Measurements from ENCODE around the gene CTNNBIP1.

Gene CTNNBIP1

DNA sequence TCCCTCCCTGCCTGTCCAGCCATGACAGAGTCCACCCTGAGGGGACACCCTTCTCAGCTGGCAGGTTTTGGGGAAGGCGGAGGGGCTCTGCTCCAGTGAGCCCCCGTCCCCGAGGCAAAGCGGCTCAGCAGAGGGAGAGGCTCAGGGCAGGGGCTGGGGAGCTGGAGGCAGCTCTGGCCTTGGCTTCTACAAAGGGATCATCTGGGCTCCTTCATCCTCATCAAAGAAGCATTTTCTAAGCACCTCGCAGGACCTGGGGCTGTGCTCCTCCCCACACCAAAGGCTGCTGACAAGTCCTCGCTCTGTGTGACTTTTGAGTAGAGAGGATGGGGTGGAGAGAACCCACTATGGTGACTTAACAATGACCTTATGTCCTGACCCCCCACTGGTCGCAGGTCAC lies 65.3 kb downstream of the CTNNBIP1 start:
- H3K36me3 ChIP-seq (ENCODE audit: control insufficient read depth in 2 of 2, insufficient read depth in 2 of 2, low read length in 2 of 2) = no peaks in the 10 kb centered on the region
- no peak overlapping the region for H3K9ac ChIP-seq (ENCODE audit: low read length in 2 of 2)
- H3K27me3 ChIP-seq (ENCODE audit: control insufficient read depth in 1 of 2, insufficient read depth in 2 of 2, low read length in 2 of 2) = no peaks in the 10 kb centered on the region
- H3K9me3 ChIP-seq (ENCODE audit: control insufficient read depth in 2 of 2, low read length in 2 of 2) = peaks cover 0 to 3% of the 10 kb centered on the region in 2 donors
- no peak overlapping the region for H3K4me3 ChIP-seq (ENCODE audit: low read length in 2 of 2)
- peaks cover 15% of the 10 kb centered on the region for H3K4me1 ChIP-seq (ENCODE audit: control insufficient read depth, insufficient read depth, low read length)
- no peak overlapping the region for H3K27ac ChIP-seq (ENCODE audit: low read length)

GRCh38 chr1:9844106-9844505 lies 66.0 kb downstream of the CTNNBIP1 start:
- Histone ChIP-seq H3K27ac (ENCODE audit: low read length) (no peak overlapping the region), H3K27me3 (ENCODE audit: control insufficient read depth in 1 of 2, insufficient read depth in 2 of 2, low read length in 2 of 2) (no peaks in the 10 kb centered on the region), H3K9me3 (ENCODE audit: control insufficient read depth in 2 of 2, low read length in 2 of 2) (peaks cover 0 to 3% of the 10 kb centered on the region in 2 donors), H3K4me1 (ENCODE audit: control insufficient read depth, insufficient read depth, low read length) (peaks cover 15% of the 10 kb centered on the region), H3K9ac (ENCODE audit: low read length in 2 of 2) (no peak overlapping the region), H3K36me3 (ENCODE audit: control insufficient read depth in 2 of 2, insufficient read depth in 2 of 2, low read length in 2 of 2) (no peaks in the 10 kb centered on the region), H3K4me3 (ENCODE audit: low read length in 2 of 2) (no peak overlapping the region)

DNA sequence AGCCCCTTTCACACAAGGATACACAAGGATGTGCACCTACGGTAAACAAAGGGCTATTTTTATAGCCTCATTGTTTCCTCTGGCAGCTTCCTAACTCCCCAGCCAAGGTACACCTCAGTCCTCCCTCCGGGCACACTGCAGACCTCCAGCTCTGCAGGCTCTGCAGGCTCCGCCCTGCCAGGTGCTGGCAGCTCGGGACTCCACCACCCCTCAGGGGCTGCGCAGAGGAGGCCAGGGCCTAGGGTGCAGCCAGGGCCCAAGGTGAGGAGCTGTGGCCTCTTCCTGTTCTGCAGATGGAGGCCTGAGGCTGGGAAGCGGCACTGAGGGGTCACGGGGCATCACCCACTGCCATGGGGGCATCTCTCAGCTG lies 66.5 kb downstream of the CTNNBIP1 start:
- Histone ChIP-seq H3K27ac (ENCODE audit: low read length) (no peak overlapping the region), H3K9ac (ENCODE audit: low read length in 2 of 2) (no peak overlapping the region), H3K36me3 (ENCODE audit: control insufficient read depth in 2 of 2, insufficient read depth in 2 of 2, low read length in 2 of 2) (no peaks in the 10 kb centered on the region), H3K4me3 (ENCODE audit: low read length in 2 of 2) (no peak overlapping the region), H3K4me1 (ENCODE audit: control insufficient read depth, insufficient read depth, low read length) (peaks cover 15% of the 10 kb centered on the region), H3K27me3 (ENCODE audit: control insufficient read depth in 1 of 2, insufficient read depth in 2 of 2, low read length in 2 of 2) (no peaks in the 10 kb centered on the region), H3K9me3 (ENCODE audit: control insufficient read depth in 2 of 2, low read length in 2 of 2) (peaks cover 0 to 3% of the 10 kb centered on the region in 2 donors)

DNA sequence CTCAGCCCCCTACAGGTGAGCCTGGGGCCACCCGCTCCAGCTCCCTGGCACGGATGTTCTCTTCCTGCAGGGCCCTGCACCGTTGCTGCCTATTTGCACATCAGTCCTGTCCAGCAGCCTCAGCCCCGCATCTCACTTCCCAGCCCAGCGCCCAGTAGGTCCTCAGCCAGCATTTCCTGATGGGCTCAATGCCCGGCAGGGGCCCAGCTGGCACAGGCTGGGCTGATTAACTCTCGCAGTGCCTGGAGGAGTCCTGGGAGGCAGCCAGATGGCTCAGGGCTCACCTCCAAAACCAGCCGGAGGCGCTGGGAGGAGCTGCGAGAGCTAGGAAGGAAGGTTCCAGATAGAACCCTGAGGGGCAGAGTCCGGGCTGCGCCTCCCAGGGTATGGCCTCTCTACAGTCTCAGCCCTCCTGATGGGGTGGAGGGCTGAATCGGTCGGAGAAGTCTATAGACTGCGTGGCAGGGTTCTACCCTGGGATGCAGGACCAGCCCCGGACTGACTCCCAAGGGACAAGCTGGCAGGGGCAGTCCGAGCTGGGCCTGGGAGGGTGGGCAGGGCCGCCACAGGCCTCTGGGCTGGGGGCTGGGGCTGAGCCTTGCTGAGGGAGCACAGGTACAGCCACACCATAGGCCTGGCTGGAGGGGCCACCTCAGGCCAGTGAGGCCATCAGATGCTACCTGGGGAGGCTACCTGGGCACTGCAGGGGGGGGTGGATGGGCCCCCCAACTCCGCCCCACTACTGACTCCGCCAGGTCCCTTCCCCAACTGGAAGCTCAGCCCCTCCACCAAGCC lies 67.1 kb downstream of the CTNNBIP1 start:
- Histone ChIP-seq H3K4me1 (ENCODE audit: control insufficient read depth, insufficient read depth, low read length) (peaks cover 15% of the 10 kb centered on the region), H3K27ac (ENCODE audit: low read length) (no peak overlapping the region), H3K9ac (ENCODE audit: low read length in 2 of 2) (no peak overlapping the region)

GRCh38 chr1:9842073-9842711 lies 67.9 kb downstream of the CTNNBIP1 start:
- H3K36me3 ChIP-seq (ENCODE audit: control insufficient read depth in 2 of 2, insufficient read depth in 2 of 2, low read length in 2 of 2) = no peaks in the 10 kb centered on the region
- H3K27ac ChIP-seq (ENCODE audit: low read length) = no peak overlapping the region
- H3K4me3 ChIP-seq (ENCODE audit: low read length in 2 of 2) = no peak overlapping the region
- peaks cover 0 to 3% of the 10 kb centered on the region in 2 donors for H3K9me3 ChIP-seq (ENCODE audit: control insufficient read depth in 2 of 2, low read length in 2 of 2)
- H3K4me1 ChIP-seq (ENCODE audit: control insufficient read depth, insufficient read depth, low read length) = peaks cover 15% of the 10 kb centered on the region
- no peak overlapping the region for H3K9ac ChIP-seq (ENCODE audit: low read length in 2 of 2)
- H3K27me3 ChIP-seq (ENCODE audit: control insufficient read depth in 1 of 2, insufficient read depth in 2 of 2, low read length in 2 of 2) = no peaks in the 10 kb centered on the region

More for the DNA sequence above, 67.1 kb downstream of the CTNNBIP1 start:
- H3K9me3 ChIP-seq (ENCODE audit: control insufficient read depth in 2 of 2, low read length in 2 of 2) = peaks cover 0 to 3% of the 10 kb centered on the region in 2 donors
- H3K27me3 ChIP-seq (ENCODE audit: control insufficient read depth in 1 of 2, insufficient read depth in 2 of 2, low read length in 2 of 2) = no peaks in the 10 kb centered on the region
- no peaks in the 10 kb centered on the region for H3K36me3 ChIP-seq (ENCODE audit: control insufficient read depth in 2 of 2, insufficient read depth in 2 of 2, low read length in 2 of 2)
- H3K4me3 ChIP-seq (ENCODE audit: low read length in 2 of 2) = no peak overlapping the region

DNA sequence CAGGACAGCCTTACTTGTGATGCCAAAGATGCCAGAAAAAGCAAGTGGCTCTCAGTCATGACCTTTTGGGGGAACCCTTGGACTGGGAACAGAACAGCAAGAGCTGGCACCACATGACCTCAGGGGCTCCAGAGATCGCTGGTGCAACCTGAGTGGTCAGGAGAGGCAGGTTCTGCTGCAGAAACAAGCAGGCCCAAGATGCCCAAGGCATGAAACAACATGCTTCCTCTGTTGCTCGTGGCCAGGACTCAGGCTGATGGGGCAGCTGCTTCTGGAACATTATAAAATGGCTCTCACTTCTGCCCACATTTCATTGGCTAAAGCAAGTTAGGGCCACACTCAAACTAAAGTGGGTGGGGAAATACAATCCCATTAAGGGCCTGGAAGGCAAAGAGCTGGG lies 68.6 kb downstream of the CTNNBIP1 start:
- Histone ChIP-seq H3K36me3 (ENCODE audit: control insufficient read depth in 2 of 2, insufficient read depth in 2 of 2, low read length in 2 of 2) (no peaks in the 10 kb centered on the region), H3K9me3 (ENCODE audit: control insufficient read depth in 2 of 2, low read length in 2 of 2) (peaks cover 0 to 3% of the 10 kb centered on the region in 2 donors), H3K4me1 (ENCODE audit: control insufficient read depth, insufficient read depth, low read length) (peaks cover 19% of the 10 kb centered on the region), H3K27me3 (ENCODE audit: control insufficient read depth in 1 of 2, insufficient read depth in 2 of 2, low read length in 2 of 2) (no peaks in the 10 kb centered on the region), H3K4me3 (ENCODE audit: low read length in 2 of 2) (no peak overlapping the region), H3K27ac (ENCODE audit: low read length) (no peak overlapping the region), H3K9ac (ENCODE audit: low read length in 2 of 2) (no peak overlapping the region)

GRCh38 chr1:9840176-9840575 lies 69.9 kb downstream of the CTNNBIP1 start:
- Histone ChIP-seq H3K9me3 (ENCODE audit: control insufficient read depth in 2 of 2, low read length in 2 of 2) (peaks cover 0 to 3% of the 10 kb centered on the region in 2 donors), H3K9ac (ENCODE audit: low read length in 2 of 2) (no peak overlapping the region), H3K36me3 (ENCODE audit: control insufficient read depth in 2 of 2, insufficient read depth in 2 of 2, low read length in 2 of 2) (no peaks in the 10 kb centered on the region), H3K27ac (ENCODE audit: low read length) (no peak overlapping the region), H3K4me3 (ENCODE audit: low read length in 2 of 2) (no peak overlapping the region), H3K27me3 (ENCODE audit: control insufficient read depth in 1 of 2, insufficient read depth in 2 of 2, low read length in 2 of 2) (no peaks in the 10 kb centered on the region), H3K4me1 (ENCODE audit: control insufficient read depth, insufficient read depth, low read length) (peaks cover 32% of the 10 kb centered on the region)

DNA sequence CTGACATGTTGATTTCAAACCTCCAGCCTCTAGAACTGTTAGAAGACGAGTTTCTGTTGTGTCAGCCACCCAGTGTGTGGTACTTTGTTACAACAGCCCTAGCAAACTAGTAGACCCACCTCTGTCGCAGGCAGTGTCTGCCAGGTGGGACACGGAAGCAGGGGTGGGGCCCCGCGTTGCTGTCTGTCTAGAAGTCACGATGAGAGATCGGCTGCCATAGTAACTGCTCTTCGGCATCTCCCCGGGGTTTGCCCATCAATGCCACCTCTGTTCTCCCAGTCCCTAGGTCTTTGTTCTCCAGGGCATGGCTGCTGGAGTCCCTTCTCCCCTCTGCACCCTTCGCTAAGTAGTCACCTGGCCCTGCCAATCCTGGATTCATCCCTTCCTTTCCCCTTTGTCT lies 71.1 kb downstream of the CTNNBIP1 start:
- Histone ChIP-seq H3K27ac (ENCODE audit: low read length) (no peak overlapping the region), H3K27me3 (ENCODE audit: control insufficient read depth in 1 of 2, insufficient read depth in 2 of 2, low read length in 2 of 2) (no peaks in the 10 kb centered on the region), H3K9me3 (ENCODE audit: control insufficient read depth in 2 of 2, low read length in 2 of 2) (peaks cover 0 to 3% of the 10 kb centered on the region in 2 donors), H3K4me3 (ENCODE audit: low read length in 2 of 2) (no peak overlapping the region), H3K36me3 (ENCODE audit: control insufficient read depth in 2 of 2, insufficient read depth in 2 of 2, low read length in 2 of 2) (no peaks in the 10 kb centered on the region), H3K9ac (ENCODE audit: low read length in 2 of 2) (no peak overlapping the region), H3K4me1 (ENCODE audit: control insufficient read depth, insufficient read depth, low read length) (peaks cover 33% of the 10 kb centered on the region)

GRCh38 chr1:9836632-9836960 lies 73.5 kb downstream of the CTNNBIP1 start:
- no peak overlapping the region for H3K4me3 ChIP-seq (ENCODE audit: low read length in 2 of 2)
- no peak overlapping the region for H3K9ac ChIP-seq (ENCODE audit: low read length in 2 of 2)
- no peaks in the 10 kb centered on the region for H3K27me3 ChIP-seq (ENCODE audit: control insufficient read depth in 1 of 2, insufficient read depth in 2 of 2, low read length in 2 of 2)
- no peaks in the 10 kb centered on the region for H3K36me3 ChIP-seq (ENCODE audit: control insufficient read depth in 2 of 2, insufficient read depth in 2 of 2, low read length in 2 of 2)
- peak overlapping the region; percentile 11 for H3K27ac ChIP-seq (ENCODE audit: low read length)
- H3K4me1 ChIP-seq (ENCODE audit: control insufficient read depth, insufficient read depth, low read length) = peaks cover 18% of the 10 kb centered on the region
- peaks cover 0 to 3% of the 10 kb centered on the region in 2 donors for H3K9me3 ChIP-seq (ENCODE audit: control insufficient read depth in 2 of 2, low read length in 2 of 2)

DNA sequence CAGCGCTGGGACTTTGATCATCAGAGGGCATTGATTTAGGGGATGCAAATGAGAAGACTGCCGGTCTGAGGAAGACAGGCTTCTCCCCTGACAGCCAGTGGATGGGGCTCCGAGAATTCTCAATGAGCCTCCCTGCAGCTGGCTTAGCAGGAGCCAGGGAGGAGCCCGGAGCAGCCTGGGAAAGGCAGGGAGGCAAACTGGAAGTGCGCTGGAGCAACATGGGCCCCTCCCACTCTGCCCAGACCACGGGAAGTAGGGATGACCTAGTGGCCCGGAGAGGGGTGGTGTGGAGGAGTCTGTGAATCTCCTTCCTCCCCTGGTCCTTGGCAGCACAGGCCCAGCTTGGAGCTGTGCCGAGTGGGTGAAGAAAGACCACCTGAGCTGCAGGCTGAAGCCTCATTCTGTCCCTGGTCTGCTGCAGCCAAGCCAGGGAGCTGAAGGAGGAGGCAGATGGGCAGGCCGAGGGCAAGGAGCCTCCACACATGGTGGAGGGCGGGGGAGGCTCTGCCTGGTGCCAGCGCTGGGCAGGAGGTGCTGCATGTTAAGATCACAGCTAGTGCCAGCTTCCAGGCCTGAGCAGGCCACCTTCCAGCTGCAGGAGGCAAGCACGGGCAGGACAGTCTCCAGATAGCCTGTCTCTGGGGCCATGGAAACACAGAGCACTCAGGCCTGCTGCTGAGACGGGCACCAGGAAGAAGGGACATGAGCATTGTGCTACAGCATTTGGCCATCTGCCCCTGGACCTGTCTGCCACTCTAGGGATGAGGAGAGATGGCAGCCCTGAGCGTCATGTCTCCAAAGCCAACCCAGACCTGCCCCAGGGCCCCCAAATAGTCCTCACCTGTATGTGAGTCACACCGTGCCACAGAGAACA lies 74.1 kb downstream of the CTNNBIP1 start:
- Histone ChIP-seq H3K9ac (ENCODE audit: low read length in 2 of 2) (peak overlapping the region in 1 of 2 donors; percentile 36), H3K9me3 (ENCODE audit: control insufficient read depth in 2 of 2, low read length in 2 of 2) (no peaks in the 10 kb centered on the region), H3K36me3 (ENCODE audit: control insufficient read depth in 2 of 2, insufficient read depth in 2 of 2, low read length in 2 of 2) (no peaks in the 10 kb centered on the region), H3K4me3 (ENCODE audit: low read length in 2 of 2) (peak overlapping the region in 1 of 2 donors; percentile 54), H3K27me3 (ENCODE audit: control insufficient read depth in 1 of 2, insufficient read depth in 2 of 2, low read length in 2 of 2) (no peaks in the 10 kb centered on the region), H3K4me1 (ENCODE audit: control insufficient read depth, insufficient read depth, low read length) (peaks cover 18% of the 10 kb centered on the region), H3K27ac (ENCODE audit: low read length) (peak overlapping the region; percentile 11)

Data from stomach smooth muscle (tissue), 2 donors.